Osteoblast (primary cell): Measurements from ENCODE around the gene SMIM45.

Experiments
- DNase-seq: peaks from one replicate; pipeline ENCODE4 v3.0.0; 2011; ENCODE audit warnings: low spot score, mixed read lengths; ENCODE audit not compliant: insufficient read length; ENCODE audit errors: missing footprints
- H2AFZ ChIP-seq: 2 replicates; pipeline ENCODE4 v1.6.0; 2011; ENCODE audit warnings: mild to moderate bottlenecking, low read length
- H3K27ac ChIP-seq: 2 replicates; pipeline ENCODE4 v1.5.1; 2011; ENCODE audit warnings: mild to moderate bottlenecking, low read depth, low read length, moderate library complexity
- H3K27me3 ChIP-seq: 2 replicates; pipeline ENCODE4 v1.6.0; 2012; ENCODE audit warnings: mild to moderate bottlenecking, control low read depth, inconsistent platforms, low read length, moderate library complexity; ENCODE audit not compliant: insufficient read depth
- H3K36me3 ChIP-seq: 2 replicates; pipeline ENCODE4 v1.5.1; 2011; ENCODE audit warnings: mild to moderate bottlenecking, low read length, control low read depth, moderate library complexity; ENCODE audit not compliant: insufficient read depth
- H3K4me1 ChIP-seq: 2 replicates; pipeline ENCODE4 v1.5.1; 2011; ENCODE audit warnings: mild to moderate bottlenecking, low read length, control low read depth, moderate library complexity; ENCODE audit not compliant: insufficient read depth
- H3K4me2 ChIP-seq: 2 replicates; pipeline ENCODE4 v1.6.0; 2011; ENCODE audit warnings: mild to moderate bottlenecking, low read length; ENCODE audit not compliant: insufficient read depth
- H3K4me3 ChIP-seq: fragments of 200-600 bp; sonication (generic); 3 replicates; pipeline ENCODE4 v1.5.1; 2012; ENCODE audit warnings: mild to moderate bottlenecking, low read length, inconsistent platforms; ENCODE audit not compliant: insufficient read depth
- H3K79me2 ChIP-seq: 2 replicates; pipeline ENCODE4 v1.6.0; 2012; ENCODE audit warnings: mild to moderate bottlenecking, low read length, control low read depth, inconsistent platforms; ENCODE audit not compliant: insufficient read depth
- H3K9me3 ChIP-seq: 2 replicates; pipeline ENCODE4 v1.5.1; 2011; ENCODE audit warnings: low read depth, low read length, control low read depth
- H4K20me1 ChIP-seq: 2 replicates; pipeline ENCODE4 v1.6.0; 2012; ENCODE audit warnings: mild to moderate bottlenecking, low read length, control low read depth; ENCODE audit not compliant: insufficient read depth
- TF ChIP-seq, protein P1 (sequence below): IDR thresholded peaks from 2 replicates; pipeline ENCODE4 v1.5.1; 2011; ENCODE audit warnings: mild to moderate bottlenecking, low read depth, low read length, moderate library complexity; ENCODE audit errors: extremely low read depth

SMIM45 gene

DNA sequence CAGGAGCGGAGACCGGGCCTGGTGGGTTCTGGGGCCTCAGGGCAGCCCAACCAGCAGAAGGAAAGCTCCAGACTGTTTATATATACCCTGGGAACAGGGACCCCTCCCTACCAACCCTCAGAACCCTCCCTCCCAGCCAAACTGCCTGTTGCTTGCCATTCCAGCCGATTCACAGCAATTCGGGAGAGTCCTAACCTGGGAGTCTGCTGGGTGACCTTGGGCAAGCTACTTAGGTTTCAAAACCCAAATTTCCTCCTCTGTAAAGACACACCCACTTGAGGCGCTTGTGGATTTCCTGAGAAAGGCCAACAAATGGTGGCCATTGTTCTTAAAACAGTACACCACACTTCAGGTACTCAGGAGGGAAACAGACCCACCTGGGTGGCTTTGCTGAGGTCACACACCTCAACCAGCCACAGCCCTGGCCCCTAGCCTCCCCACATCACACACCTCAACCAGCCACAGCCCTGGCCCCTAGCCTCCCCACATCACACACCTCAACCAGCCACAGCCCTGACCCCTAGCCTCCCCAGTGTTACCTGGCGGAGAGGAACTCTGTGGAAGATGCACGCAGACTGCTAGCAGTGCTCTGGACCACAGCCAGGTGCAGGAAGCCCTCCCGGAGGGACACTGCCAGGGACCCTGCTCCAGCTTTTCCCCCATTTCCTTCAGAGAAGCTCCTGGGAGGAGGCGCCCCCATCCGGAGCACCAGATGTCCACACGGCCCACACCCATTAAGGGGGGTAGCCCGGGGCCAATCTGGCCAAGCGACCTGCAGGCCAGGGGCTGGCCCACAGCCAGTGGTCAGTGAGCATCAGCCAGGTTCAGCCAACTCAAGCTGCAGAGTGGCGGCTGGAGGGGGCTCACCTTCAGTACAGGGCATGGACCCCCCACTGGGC is 43.3 kb upstream of the SMIM45 start:
- peaks cover 6% of the 10 kb centered on the region for H4K20me1 ChIP-seq
- no peaks in the 10 kb centered on the region for H3K9me3 ChIP-seq
- no peaks in the 10 kb centered on the region for H3K36me3 ChIP-seq
- H3K4me3 ChIP-seq = no peak overlapping the region
- H3K4me1 ChIP-seq = no peaks in the 10 kb centered on the region
- no peak overlapping the region for H3K27ac ChIP-seq
- peak; percentile 87 for DNase-seq
- H3K27me3 ChIP-seq = peaks cover 44% of the 10 kb centered on the region
- H3K4me2 ChIP-seq = no peak overlapping the region
- TF ChIP-seq, protein P1, sequence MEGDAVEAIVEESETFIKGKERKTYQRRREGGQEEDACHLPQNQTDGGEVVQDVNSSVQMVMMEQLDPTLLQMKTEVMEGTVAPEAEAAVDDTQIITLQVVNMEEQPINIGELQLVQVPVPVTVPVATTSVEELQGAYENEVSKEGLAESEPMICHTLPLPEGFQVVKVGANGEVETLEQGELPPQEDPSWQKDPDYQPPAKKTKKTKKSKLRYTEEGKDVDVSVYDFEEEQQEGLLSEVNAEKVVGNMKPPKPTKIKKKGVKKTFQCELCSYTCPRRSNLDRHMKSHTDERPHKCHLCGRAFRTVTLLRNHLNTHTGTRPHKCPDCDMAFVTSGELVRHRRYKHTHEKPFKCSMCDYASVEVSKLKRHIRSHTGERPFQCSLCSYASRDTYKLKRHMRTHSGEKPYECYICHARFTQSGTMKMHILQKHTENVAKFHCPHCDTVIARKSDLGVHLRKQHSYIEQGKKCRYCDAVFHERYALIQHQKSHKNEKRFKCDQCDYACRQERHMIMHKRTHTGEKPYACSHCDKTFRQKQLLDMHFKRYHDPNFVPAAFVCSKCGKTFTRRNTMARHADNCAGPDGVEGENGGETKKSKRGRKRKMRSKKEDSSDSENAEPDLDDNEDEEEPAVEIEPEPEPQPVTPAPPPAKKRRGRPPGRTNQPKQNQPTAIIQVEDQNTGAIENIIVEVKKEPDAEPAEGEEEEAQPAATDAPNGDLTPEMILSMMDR = no peak
- H2AFZ ChIP-seq = no peak overlapping the region
- no peaks in the 10 kb centered on the region for H3K79me2 ChIP-seq

DNA sequence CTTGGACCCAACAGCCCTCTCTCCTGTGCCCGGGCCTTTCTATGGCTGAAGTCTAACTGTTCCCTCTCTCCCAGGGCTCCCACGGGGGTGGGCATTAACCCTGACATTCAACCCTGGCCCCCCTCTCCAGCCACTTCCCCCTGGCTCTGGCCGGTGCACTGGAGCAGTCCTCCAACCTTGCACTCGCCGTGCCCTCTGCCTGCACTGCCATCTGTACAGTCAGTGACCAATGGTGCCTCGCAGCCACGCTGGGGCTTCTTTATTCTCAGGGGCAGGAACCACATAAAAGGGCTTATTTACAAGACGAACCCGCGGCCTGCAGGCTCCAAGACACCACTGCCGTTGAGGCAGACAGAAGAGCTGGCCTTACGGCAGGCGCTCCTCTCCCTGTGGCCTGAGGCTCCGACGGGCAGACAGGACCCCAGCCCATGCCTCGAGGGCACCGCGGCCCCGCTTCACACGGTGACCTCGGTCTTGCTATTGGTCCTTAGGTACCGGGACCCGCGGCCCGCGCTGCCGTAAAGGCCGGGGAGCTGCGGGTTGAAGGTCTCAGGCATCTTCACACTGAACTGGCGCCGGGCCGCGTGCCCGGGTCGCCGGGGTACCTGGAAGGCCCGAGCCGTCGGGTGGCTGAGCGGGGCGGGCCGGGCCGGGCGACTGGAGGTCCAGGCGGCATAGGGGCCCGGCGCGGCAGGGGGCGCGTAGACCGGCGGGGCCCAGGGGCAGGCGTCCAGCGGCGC is 42.5 kb upstream of the SMIM45 start:
- peaks cover 50% of the 10 kb centered on the region for H3K27me3 ChIP-seq
- H3K27ac ChIP-seq = no peak overlapping the region
- no peaks in the 10 kb centered on the region for H3K79me2 ChIP-seq
- no peak overlapping the region for H3K4me3 ChIP-seq
- no peaks in the 10 kb centered on the region for H3K9me3 ChIP-seq
- H2AFZ ChIP-seq = no peak overlapping the region
- H3K36me3 ChIP-seq = no peaks in the 10 kb centered on the region
- DNase-seq = peak; percentile 91
- TF ChIP-seq, protein P1 = no peak
- H3K4me2 ChIP-seq = no peak overlapping the region
- peaks cover 6% of the 10 kb centered on the region for H4K20me1 ChIP-seq
- H3K4me1 ChIP-seq = no peaks in the 10 kb centered on the region

DNA sequence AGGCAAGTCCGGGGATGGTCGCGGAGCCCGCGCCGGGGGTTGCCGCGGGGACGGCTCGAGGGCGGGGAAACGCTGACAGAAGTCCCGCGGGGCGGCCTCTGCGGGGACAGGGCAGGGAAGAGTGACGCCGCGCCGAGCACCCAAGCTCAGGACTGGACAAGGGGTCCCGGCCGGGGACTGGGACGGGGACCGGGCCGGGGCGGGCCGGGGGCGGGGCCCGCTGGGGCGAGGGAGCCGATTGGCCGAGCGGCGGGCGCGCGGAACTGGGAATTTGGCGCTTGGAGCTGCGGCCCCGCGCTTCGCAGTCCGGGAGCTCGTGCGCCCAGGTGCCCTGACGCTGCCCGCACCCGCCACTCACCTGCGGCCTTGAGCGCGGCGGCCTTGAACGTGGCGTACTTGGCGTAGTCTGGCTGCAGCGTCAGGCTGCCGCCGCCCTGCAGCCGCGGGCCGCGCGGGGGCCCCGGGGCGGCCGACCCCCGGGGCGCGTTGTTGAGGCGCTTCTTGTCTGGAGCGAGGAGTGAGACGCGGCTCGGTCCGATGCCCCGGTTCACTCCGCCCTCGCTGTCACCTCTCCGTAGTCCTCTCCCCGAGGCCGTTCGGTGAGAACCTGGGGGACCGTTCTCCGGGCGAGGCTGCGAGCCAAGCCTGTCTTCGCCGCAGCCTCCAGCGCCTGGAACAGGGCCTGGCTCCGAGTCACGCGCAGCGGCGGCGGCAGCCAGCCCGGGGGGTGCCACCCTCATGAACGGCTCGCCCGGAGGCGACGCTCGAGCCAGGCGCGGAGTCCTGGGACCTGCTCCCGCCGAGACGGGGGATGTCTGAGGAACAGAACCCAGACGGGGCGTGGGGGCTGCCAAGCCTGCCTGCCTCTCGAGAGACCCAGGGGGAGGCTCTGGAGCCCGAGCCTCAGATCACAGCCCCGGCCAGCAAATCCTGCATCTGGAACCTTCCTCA is 41.6 kb upstream of the SMIM45 start:
- Histone ChIP-seq H4K20me1 (peaks cover 6% of the 10 kb centered on the region), H3K9me3 (no peaks in the 10 kb centered on the region), H3K36me3 (no peaks in the 10 kb centered on the region), H3K4me2 (peak overlapping the region; percentile 43), H3K27ac (no peak overlapping the region), H2AFZ (no peak overlapping the region), H3K4me1 (no peaks in the 10 kb centered on the region), H3K27me3 (peaks cover 57% of the 10 kb centered on the region), H3K4me3 (peak overlapping the region; percentile 13), H3K79me2 (no peaks in the 10 kb centered on the region)
- TF ChIP-seq, protein P1 = no peak
- peak; percentile 98 for DNase-seq
